Upper lobe of left lung (tissue), 4 donors: ENCODE data around the gene CAMK2B.

Experiments
- CTCF ChIP-seq, 6 experiments: fragments of 450-650 bp in 4 of 6; fragments of 200-600 bp in 2 of 6; sonication (generic) in 2 of 6; IDR thresholded peaks; one replicate each; pipeline ENCODE4 v1.5.1; 2016 to 2019; ENCODE audit warnings: antibody characterized with exemption in 6 of 6
- POLR2A ChIP-seq, 4 donors: fragments of 450-650 bp; IDR thresholded peaks; one replicate each; pipeline ENCODE4 v1.5.1; 2016 to 2017; ENCODE audit warnings: antibody characterized with exemption in 4 of 4, mild to moderate bottlenecking in 2 of 4

GRCh38 chr7:44188480-44189225 lies 136.7 kb downstream of the CAMK2B start:
- TF ChIP-seq CTCF (IDR thresholded peaks at IDR 0.05) = no peak
- no peak for TF ChIP-seq POLR2A (IDR thresholded peaks at IDR 0.05)
